Measurements from ENCODE around the gene APBA2. TPM values are rescaled to one million over a fixed set of nuclear protein-coding genes. Genes with fewer than 3 reads are reported as not detected.

APBA2 gene
- total RNA-seq, 2 donors from 2014 or later, result 0.47 to 0.48 TPM

DNA sequence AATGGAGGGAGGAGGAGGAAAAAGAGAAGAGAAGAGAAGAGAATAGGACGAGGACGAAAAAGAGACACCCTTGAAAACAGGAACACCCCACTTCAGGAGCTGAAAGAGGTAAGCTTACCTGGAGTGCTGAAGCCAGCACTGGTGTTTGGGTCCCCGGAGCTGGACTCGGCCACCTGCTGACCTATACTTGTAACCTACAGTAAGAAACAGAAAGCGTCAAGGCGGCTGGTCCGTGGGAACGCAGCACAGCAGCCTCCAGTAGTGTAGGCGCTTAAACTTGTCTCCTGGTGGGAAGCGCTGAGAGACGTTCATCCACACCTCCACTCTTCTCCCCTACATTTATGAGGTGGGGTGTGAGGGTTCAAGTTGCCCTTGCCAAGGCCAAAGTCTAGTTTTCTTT lies 242.9 kb downstream of the APBA2 start:
- DNase-seq (ENCODE audit: low spot score), result no peak
- no peaks in the 10 kb centered on the region for H3K27me3 ChIP-seq

DNA sequence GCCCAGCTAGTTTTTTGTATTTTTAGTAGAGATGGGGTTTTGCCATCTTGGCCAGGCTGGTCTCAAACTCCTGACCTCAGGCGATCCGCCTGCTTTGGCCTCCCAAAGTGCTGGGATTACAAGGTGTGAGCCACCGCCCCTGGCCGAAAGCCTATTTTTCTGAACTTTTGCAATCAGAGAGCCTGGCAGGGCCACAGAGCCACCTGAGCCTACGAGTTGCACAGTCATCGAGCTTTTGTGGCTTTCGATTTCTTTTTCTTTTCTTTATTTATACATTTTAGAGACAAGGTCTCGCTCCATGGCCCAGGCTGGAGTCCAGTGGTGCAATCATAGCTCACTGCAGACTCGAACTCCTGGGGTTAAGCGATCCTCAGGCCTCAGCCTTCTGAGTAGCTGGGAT lies 243.4 kb downstream of the APBA2 start:
- H3K27ac ChIP-seq, result no peak overlapping the region
- no peak for DNase-seq (ENCODE audit: low spot score)
- TF ChIP-seq, protein P1, sequence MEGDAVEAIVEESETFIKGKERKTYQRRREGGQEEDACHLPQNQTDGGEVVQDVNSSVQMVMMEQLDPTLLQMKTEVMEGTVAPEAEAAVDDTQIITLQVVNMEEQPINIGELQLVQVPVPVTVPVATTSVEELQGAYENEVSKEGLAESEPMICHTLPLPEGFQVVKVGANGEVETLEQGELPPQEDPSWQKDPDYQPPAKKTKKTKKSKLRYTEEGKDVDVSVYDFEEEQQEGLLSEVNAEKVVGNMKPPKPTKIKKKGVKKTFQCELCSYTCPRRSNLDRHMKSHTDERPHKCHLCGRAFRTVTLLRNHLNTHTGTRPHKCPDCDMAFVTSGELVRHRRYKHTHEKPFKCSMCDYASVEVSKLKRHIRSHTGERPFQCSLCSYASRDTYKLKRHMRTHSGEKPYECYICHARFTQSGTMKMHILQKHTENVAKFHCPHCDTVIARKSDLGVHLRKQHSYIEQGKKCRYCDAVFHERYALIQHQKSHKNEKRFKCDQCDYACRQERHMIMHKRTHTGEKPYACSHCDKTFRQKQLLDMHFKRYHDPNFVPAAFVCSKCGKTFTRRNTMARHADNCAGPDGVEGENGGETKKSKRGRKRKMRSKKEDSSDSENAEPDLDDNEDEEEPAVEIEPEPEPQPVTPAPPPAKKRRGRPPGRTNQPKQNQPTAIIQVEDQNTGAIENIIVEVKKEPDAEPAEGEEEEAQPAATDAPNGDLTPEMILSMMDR (IDR thresholded peaks at IDR 0.05), result no peak
- H3K27me3 ChIP-seq, result no peaks in the 10 kb centered on the region
- H3K4me3 ChIP-seq, result no peak overlapping the region
- no peaks in the 10 kb centered on the region for H3K4me1 ChIP-seq
- no peaks in the 10 kb centered on the region for H3K36me3 ChIP-seq
- no peaks in the 10 kb centered on the region for H3K9me3 ChIP-seq

More for the DNA sequence above, 242.9 kb downstream of the APBA2 start:
- Histone ChIP-seq H3K27ac (no peak overlapping the region), H3K9me3 (no peaks in the 10 kb centered on the region), H3K4me1 (no peaks in the 10 kb centered on the region), H3K4me3 (no peak overlapping the region), H3K36me3 (no peaks in the 10 kb centered on the region)
- TF ChIP-seq, protein P1 (IDR thresholded peaks at IDR 0.05), result no peak

DNA sequence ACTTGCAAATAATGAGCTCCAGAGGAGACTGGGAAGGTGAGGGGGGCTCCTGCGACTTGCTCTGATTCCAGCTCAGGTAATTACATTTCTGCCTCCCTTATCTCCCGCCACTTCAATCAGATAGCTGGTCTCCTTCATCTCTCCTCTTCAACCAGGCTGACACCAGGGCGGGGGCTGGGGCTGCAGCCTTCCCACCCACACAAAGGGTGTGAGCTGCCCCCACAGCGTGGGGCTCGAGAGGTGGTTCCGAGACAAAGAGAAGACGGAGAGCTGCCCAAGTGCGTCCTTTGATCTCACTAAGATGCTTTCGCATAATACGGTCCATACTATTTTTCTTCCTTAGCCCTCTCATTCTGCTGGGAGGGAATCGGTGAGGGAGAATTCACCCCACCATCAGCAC lies 244.2 kb downstream of the APBA2 start:
- Histone ChIP-seq H3K27me3 (no peaks in the 10 kb centered on the region), H3K36me3 (no peaks in the 10 kb centered on the region), H3K4me3 (no peak overlapping the region), H3K4me1 (no peaks in the 10 kb centered on the region), H3K27ac (no peak overlapping the region), H3K9me3 (no peaks in the 10 kb centered on the region)
- no peak for DNase-seq (ENCODE audit: low spot score)
- TF ChIP-seq, protein P1 (IDR thresholded peaks at IDR 0.05), result no peak

DNA sequence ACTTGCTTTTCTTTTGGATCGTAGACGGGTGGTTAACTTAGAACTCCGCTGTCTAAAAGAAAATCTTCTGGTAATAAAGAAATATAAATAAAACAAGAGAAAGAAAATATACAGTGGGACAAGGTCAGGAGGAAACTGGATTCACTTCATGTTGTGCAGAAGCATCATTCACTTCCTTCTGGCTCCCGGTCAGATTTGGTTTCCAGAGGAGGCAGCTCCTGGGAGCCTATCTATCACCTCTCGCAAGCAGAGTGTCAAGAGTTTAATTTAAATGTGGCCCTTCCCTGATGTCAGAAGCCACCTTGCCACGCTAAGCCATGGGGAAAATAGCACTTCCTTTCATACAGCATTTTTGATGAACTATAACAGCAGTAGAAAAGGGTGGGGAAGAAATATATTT lies 244.7 kb downstream of the APBA2 start:
- DNase-seq (ENCODE audit: low spot score), result no peak
- Histone ChIP-seq H3K9me3 (no peaks in the 10 kb centered on the region), H3K36me3 (no peaks in the 10 kb centered on the region), H3K27ac (no peak overlapping the region), H3K4me1 (no peaks in the 10 kb centered on the region), H3K4me3 (no peak overlapping the region), H3K27me3 (no peaks in the 10 kb centered on the region)
- TF ChIP-seq, protein P1 (IDR thresholded peaks at IDR 0.05), result no peak

DNA sequence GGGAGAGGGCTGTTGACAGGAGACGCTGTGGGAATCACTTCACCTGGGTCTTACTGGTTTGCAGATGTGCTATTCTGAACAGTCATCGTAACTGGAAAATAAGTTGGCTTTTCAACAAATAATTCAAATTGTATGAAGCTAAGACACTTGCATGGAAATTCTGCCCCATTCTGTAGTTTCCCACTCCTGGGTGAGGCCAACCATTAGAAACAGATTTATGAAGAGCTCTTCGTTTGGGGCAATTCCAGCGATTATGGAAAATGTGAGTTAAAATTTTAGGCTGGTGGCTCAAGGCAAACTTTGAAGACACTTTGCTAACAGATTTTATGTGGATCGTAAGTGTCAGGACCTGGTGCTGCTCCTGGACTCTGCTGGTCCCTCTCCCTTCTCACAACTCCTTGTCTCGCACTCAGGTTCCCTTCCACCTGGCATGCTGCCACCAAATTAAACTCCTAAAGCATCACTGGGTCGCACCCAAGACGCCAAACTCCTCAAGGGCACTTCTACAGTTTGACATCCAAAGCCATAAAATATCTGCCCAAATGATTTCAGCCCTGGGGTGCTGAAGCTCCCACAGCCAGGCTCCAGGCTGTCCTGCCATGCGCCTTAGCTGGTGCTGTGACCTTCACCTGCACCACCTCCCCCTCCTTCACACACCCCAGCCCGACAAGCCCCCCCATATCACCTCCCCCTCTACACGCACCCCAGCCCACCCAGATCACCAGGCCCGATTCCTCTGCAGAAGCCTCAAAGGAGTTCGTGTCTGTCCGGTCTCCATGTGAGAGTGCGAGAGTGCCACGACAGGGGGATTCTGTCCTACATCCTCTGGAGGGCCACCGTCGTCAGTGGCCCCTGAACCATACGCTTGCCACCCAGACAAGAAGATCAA lies 245.4 kb downstream of the APBA2 start:
- no peak for DNase-seq (ENCODE audit: low spot score)
- Histone ChIP-seq H3K9me3 (no peaks in the 10 kb centered on the region), H3K27me3 (no peaks in the 10 kb centered on the region), H3K4me1 (no peaks in the 10 kb centered on the region), H3K27ac (no peak overlapping the region), H3K4me3 (no peak overlapping the region), H3K36me3 (no peaks in the 10 kb centered on the region)
- TF ChIP-seq, protein P1 (IDR thresholded peaks at IDR 0.05), result no peak

Data from right atrium auricular region (tissue), 2 donors.